ENCODE results near the gene RNF145.

Gene RNF145

DNA sequence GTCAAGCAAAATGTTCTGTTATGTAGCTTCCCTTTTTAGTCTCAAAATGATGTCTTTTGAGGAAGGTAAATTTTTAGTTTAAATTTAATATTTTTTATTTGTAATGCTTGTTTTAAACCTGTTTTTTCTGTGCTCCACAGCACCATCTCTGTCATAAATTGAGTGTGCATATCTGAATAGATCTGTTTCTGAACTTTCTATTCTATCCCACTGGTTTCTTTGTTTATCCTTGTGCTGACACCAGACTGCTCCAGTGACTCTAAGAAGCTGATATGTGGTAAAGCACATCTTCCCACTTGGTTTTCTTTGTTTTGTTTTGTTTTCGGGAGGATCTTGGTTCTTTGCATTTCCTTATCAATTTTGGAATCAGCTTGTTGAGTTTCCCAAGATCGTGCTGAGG, 7.1 kb upstream of the RNF145 start:
- DNase-seq, result no peak

DNA sequence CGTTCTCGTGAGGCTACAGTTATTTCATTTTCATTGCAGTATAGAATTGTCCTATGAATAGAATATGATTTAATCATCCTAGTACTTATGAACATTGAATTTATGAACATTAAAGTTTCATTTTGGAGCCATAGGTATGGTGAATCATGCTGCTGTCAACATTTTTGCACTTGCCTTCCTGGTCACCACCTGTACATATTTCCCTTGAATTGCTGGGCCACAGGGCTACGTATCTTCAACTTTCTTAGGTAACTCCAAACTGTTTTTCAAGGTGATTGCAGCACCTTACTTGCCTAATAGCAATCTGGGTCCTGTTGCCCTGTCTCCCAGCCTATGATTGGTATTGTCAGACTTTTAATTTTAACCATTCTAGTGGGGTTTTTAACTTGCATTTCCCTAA, 6.5 kb upstream of the RNF145 start:
- DNase-seq, result no peak

DNA sequence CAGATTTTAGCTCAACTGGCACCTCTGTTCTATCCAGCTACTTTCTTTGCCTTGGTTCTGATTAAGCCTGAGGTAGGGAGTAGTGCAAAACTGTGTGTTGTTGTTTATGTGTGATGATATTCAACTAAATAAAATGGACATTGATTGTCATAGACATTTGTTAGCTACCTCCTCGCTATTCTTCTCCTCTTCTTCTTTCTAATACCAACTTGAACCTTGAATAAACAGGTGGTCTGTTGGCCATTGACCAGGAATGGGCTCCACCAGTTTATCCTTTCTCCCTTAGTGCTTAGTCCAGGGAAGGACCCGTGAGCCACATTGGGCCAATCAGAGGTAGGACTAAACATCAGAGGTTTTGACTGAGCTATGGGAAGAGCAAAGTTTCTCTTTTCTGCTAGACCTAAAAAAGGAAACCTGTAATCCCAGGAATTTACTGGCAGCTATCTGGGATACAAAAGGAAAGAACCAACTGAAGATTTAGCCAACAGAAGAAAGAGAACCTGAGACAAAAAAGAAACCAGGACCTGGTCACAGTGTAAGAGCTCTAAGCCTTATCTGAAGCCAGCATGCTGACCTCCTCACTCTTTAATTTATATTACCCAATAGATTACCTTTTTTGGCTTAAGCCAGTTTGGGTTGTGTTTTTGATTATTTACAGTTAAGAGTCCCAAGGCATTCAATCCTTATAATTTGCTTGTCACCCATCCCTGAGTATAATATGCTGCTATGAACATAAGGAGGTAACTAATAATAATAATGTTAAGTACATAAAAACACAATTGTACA, 5.3 kb upstream of the RNF145 start:
- DNase-seq, result no peak

DNA sequence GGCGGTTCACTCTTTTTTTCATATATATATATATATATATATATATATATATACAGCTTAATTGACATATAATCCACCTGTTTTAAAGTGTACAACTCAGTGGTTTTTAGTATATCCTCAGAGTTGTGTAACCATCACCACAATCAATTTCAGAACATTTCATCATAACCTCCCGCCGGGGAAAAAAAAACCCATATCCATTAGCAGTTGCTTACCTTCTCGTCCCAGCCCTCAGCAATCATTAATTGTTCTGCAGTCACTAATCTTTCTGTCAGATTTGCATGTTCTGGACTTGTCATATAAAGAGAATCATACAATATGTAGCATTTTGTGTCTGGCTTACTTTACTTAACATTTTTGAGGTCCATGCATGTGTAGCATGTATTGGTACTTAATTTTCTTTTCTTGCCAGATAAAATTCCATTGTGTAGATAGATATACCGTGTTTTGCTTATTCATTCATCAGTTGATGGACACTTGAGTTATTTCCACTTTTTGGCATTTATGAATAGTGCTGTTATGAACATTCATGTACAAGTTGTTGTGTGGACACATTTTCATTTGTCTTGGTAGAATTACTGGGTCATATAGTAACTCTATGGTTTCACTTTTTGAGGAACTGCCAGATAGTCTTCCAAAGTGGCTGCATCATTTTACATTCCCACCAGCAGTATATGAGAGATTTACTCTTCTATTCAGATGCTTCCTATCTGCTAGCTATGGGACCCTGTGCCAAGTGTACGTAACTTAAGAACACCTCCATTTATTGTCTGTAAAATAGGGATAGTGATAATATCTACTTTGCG, 3.5 kb upstream of the RNF145 start:
- no peak for DNase-seq

GRCh38 chr5:159211729-159212174, 2.4 kb upstream of the RNF145 start:
- DNase-seq, result no peak

DNA sequence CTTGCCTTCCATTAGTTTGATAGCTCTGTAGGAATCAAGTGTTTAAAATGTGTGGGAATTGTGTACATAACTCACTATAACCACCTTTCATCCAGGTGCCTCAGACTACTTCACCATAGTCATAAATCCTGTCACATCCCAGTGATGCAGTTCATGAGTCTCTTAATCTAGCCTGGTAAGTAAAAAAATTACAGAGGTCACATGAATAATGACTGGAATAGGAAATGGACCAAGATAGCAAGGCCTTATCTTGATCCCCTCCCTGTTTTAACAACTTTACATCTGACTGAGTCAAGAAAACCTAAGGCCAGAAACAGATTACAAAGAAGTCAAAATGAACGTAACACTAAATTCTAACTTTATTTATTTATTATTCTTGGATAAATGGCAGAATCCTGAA, 1.5 kb upstream of the RNF145 start:
- no peak for DNase-seq

DNA sequence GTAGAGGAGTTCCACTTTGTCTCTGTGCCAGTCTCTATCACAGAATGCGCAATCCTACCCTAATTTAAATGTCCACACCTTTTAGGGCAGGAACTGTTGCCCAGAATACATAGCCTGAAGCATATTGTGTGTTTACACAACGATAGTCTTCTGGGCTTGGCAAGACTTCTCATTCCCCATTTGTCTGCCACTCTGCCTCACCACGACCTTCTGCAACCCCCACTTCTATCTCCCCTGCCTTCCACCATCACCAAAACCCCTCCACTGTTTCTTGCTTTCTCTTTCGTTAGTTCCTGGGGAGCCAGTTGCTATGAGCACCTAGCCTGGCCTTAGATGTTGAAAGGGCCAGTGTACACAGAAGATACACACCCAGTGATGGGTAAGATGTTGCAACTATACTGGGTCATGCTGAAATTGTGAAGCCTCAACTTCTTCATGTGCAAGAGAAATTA, 883 bp upstream of the RNF145 start:
- DNase-seq, result peak; percentile 13 to 26

DNA sequence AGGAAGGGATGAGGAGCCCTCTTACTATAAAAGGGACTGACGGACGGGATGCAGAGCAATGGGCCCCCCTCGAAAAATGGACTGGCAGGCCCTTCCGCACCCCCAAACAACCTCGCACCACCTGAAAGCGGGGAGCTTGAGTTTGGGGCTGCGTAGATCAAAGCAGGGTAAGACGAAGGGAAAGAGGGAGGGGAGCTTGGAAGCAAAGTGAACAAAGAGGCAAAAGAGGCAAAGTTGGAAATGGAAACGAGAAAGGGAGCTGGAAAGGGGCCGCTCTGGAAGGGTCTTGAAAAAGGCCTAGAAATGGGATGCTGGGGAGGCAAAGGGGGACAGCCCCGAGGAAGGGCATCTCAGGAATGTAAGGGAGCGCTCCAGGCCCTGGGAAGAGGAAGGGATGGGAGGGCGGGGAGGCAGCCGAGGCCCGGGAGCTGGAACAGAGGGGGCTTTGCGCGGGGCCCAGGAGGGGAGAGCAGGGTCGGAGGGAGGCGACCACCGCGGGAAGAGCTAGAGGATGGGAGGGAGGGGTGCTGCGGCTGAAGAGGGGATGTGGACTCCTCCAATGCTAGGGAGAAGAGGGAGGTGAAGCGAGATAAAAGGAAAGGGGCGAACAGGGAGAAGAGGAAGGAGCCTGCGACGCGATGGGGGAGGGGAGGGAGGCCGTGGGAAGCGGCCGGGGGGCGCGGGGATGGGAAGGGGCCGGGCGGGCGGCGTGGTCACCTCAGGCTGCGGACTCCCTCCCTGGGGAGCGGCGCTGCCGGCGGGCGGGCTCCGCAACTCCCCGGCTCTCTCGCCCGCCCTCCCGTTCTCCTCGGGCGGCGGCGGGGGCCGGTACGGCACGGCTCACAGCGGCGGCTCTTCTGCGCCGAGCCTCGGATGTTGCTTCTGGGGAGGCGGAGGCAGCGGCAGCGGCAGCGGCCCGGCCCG, 577 bp downstream of the RNF145 start:
- DNase-seq, result peak; percentile 11 to 29

DNA sequence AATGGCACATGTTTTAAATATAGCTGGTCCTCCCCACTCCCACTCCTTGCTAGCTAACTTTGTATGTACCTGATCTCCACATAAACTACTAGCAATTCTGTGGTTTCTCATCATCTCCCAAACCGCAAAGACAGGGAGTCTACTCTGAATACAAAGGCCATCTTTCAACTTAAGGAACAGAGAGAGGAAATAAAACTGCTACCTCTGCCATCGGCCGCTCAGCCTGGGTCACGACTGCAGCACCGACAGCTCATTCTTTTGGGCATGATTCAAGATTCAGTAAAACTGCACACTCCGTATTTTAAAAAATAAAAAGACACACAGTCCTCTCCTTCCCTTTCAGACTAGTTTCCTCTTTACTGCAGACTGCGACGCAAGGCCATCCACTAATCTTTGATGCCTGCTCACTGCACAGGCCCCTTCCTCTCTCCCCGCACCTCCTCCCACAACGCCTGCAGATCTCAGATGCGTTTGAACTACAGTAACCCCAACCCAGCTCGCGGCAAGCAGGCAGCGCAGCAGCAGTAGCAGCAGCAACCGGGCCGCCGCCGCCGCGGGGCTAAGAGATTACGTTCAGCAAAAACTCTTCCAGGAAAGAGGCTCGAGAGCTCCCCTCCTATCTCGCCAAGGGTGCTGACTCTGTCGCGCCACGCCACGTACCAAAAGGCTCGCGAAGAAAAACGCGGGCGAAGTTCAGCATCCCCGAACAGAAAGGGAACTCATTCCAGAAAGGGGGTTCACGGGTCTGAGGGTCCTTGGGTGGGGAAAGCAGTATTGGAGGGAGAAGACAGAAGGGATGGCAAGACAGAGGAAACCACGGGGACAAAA, 1.5 kb downstream of the RNF145 start:
- DNase-seq, result peak; percentile 85 to 89

DNA sequence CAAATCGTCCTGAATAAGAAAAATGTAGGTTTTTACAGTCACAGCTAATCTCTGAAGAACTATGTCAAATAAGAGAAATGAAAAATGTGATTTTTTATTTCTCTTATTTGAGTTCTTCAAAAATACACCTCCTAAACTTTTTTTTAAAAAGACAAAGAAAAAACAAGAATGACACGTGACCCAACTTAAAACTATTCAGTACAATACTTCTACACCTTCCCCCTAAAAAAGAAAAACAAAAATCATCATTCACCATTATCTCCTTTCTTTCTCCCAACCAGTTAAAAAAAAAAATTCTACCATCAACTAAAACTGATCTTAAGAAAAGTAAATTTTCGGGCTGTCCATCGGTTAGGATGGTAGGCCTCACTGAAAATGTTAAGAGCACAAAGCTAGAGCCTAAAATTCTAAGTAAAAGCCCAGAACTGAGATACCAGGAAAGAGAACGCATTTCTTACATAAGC, 2.1 kb downstream of the RNF145 start:
- no peak for DNase-seq

GRCh38 chr5:159206818-159207217, 2.5 kb downstream of the RNF145 start:
- DNase-seq, result no peak

GRCh38 chr5:159206368-159206767, 3.0 kb downstream of the RNF145 start:
- peak in 1 of 2 donors; percentile 41 for DNase-seq

DNA sequence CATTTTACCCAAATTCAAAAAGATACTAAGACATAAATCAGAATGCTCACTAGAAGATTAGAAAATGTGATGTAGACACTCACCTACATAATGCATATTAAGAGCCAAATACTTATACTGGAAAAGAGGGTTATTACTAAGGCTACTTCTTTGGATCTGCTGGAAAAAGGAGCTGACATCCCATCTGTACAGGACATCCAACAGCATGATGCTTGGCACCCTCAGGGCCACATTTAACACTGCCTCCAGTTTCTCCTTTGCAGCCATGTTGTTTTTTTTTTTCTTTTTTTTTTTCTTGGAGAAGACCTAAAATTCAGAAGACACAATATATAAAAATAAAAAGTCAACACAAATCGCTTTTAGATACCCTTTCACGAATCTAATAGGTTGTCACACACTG, 6.0 kb downstream of the RNF145 start:
- no peak for DNase-seq

GRCh38 chr5:159202151-159202550, 7.2 kb downstream of the RNF145 start:
- no peak for DNase-seq

DNA sequence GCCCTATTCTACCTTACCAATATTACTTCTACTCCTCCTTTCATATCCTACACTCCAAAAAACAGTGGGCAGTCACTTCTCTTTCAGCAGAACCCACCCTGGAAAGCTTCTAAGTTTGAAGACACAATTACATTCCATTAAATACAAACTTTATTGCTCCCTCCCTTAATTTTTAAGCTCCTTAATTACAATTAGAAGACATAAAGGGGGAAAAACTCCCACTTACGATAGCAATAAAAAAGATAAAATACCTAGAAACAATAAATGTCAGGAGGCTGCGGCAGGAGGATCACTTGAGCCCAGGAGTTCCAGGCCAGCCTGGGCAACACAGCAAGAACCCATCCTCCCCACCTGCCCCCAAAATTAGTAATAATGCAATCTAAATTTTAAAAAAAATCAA, 9.6 kb downstream of the RNF145 start:
- no peak for DNase-seq

- DNase-seq, result no peak
These were observed 10.1 kb downstream of the RNF145 start for GRCh38 chr5:159199225-159199624.

- DNase-seq, result peak in 1 of 2 donors; percentile 46
These were observed 11.0 kb downstream of the RNF145 start for GRCh38 chr5:159198063-159199036.

GRCh38 chr5:159195775-159196174, 13.6 kb downstream of the RNF145 start:
- DNase-seq, result no peak

- no peak for DNase-seq
These were observed 19.2 kb downstream of the RNF145 start for GRCh38 chr5:159190170-159190569.

GRCh38 chr5:159189310-159189709, 20.0 kb downstream of the RNF145 start:
- no peak for DNase-seq

DNA sequence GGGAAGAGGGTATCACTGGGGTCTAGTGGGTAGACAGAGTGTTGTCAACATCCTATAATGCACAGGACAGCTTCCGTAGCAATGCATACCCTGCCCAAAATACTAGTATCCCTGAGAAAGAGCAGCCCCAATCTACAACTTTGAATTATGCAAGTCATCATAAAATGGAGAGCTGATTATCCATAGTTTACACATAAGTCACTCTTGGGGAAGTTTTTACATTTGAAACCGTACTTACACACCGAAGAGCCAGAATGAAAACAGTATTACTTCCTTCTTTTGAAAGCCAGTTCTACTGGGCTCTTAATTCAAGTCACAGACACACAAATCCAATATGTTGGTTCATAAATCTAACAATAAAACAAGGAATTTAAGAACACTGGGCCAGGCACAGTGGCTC, 21.6 kb downstream of the RNF145 start:
- DNase-seq, result no peak

All from CD4-positive, alpha-beta T cell treated with Interleukin-4 for 1 hour (primary cell).